DOHH2 (cell line): ENCODE measurements around the gene TANGO2.

ENCODE experiments used
- CTCF ChIP-seq: fragments of 200-600 bp; sonication (generic); IDR thresholded peaks from one replicate; pipeline ENCODE4 v1.5.1; 2014; ENCODE audit warnings: antibody characterized with exemption, mild to moderate bottlenecking, low read depth, low read length; ENCODE audit not compliant: poor library complexity, severe bottlenecking
- EZH2phosphoT487 ChIP-seq: fragments of 200-600 bp; sonication (generic); IDR thresholded peaks from 2 replicates; pipeline ENCODE4 v1.6.1; 2017; ENCODE audit warnings: borderline replicate concordance, mild to moderate bottlenecking, antibody characterized with exemption, low read length, moderate library complexity, mixed read lengths

GRCh38 chr22:19984851-19985811 lies 35.8 kb upstream of the TANGO2 start:
- no peak for TF ChIP-seq CTCF
- TF ChIP-seq EZH2phosphoT487 = no peak
